Pancreas (tissue), 10 donors: Measurements from ENCODE around the gene ISG15. TPM values are rescaled to one million over a fixed set of nuclear protein-coding genes. Genes with fewer than 3 reads are reported as not detected.

Source experiments
- ATAC-seq, 4 donors: fragments of 200-7000 bp; cut with Tn5 transposase; one replicate each; pipeline versions ENCODE4 v1.8.0 to v1.9.1; 2020; ENCODE audit warnings: mild to moderate bottlenecking in 4 of 4, moderate library complexity in 4 of 4
- DNase-seq, 6 donors: peaks; one replicate each; pipeline ENCODE4 v3.0.0-alpha.2; 2020
- FAIRE-seq: peaks from 2 replicates; lab custom pipeline; 2012; peaks lifted over from hg19 to GRCh38; lab: Jason Lieb, UNC
- H3K27ac ChIP-seq, 4 donors: fragments of 200-600 bp; sonication (generic); 1 replicate in 3 of 4; 2 replicates in 1 of 4; pipeline versions ENCODE4 v1.5.0 to v1.8.0; 2020
- H3K27me3 ChIP-seq, 4 donors: fragments of 200-600 bp; one replicate each; pipeline ENCODE4 v1.8.0; 2021
- H3K36me3 ChIP-seq, 3 donors: fragments of 200-600 bp; sonication (generic) in 1 of 3; one replicate each; pipeline versions ENCODE4 v1.5.0 to v1.8.0; 2020 to 2021
- H3K4me1 ChIP-seq, 3 donors: fragments of 200-600 bp; one replicate each; pipeline ENCODE4 v1.8.0; 2021
- H3K4me3 ChIP-seq, 4 donors: fragments of 200-600 bp; sonication (generic) in 2 of 4; one replicate each; pipeline versions ENCODE4 v1.5.0 to v1.8.0; 2020 to 2021
- H3K9me3 ChIP-seq, 4 donors: fragments of 200-600 bp; one replicate each; pipeline ENCODE4 v1.8.0; 2021
- CTCF ChIP-seq, 4 donors: fragments of 200-600 bp; sonication (generic) in 3 of 4; IDR thresholded peaks; one replicate each; pipeline versions ENCODE4 v1.5.0 to v1.8.0; 2021; ENCODE audit warnings: antibody characterized with exemption in 4 of 4
- WGBS, 2 donors: extraction: QIAGEN DNeasy Blood & Tissue Kit; methylation state at CpG; one replicate each; pipeline ENCODE4 v1.1.7; 2013; 5-methylcytosine and 5-hydroxymethylcytosine counted together
- intact Hi-C, 3 donors: fragments of 100-400 bp; cut with DNase I; formaldehyde crosslinking; loops; one replicate each; pipeline versions ENCODE4 v1.11.1 to v1.14.2; 2022
- polyA plus RNA-seq, 2 donors: library from polyadenylated mRNA; stranded (reverse); fragments of 200-250 nt; gene quantifications; one replicate each; pipeline ENCODE4 v1.2.3, GENCODE V29; 2013
- total RNA-seq, 6 donors: library from RNA; stranded (reverse); fragmentation: NEBNext Ultra II Directional in 4 of 6; extraction: Animal tissue kit (Norgen Biotek cat#: 25700) in 4 of 6; gene quantifications; one replicate each; pipeline versions ENCODE4 v1.2.1 to v1.2.4, GENCODE V29; 2021 to 2023
- donor health status: healthy with polysubstance abuse.
- donor health status: DM: no; HTN: no; CAD: no; lungs with moderate emphysema.
- donor health status: DM: no; HTN: no; CAD: no.
- donor health status: control.
- donor health status: control.
- donor health status: Bipolar disorder and iron deficiency.
- donor health status: DM: yes; HTN: yes; CAD: no.
- donor health status: DM: no; HTN: no; CAD: no.
- donor health status: DM: no; HTN: no; CAD: no.
- donor health status: DM: yes; HTN: yes; CAD: no.

Gene ISG15
- total and polyA plus RNA-seq, 8 donors: 4.3 to 45.0 (median 9.2) TPM

GRCh38 chr1:1058088-1058905 is 45.0 kb downstream of the ISG15 start:
- peaks cover 0 to 9% (median 0%) of the 10 kb centered on the region in 4 donors for H3K27me3 ChIP-seq
- TF ChIP-seq CTCF (IDR thresholded peaks at IDR 0.05): no peak
- ATAC-seq: peak in 2 of 4 donors; percentile 2 to 9
- no peak overlapping the region for H3K27ac ChIP-seq
- peak overlapping the region in 1 of 4 donors; percentile 58 for H3K4me3 ChIP-seq
- FAIRE-seq: no peak
- intact Hi-C loops: no loop called here
- no peak for DNase-seq
- 10 to 13% methylated on average over 21 to 24 of the region's 24 CpGs for WGBS, 2 donors
- peaks cover 0 to 6% (median 0%) of the 10 kb centered on the region in 3 donors for H3K36me3 ChIP-seq
- no peaks in the 10 kb centered on the region for H3K9me3 ChIP-seq
- peaks cover 0 to 4% (median 0%) of the 10 kb centered on the region in 3 donors for H3K4me1 ChIP-seq

GRCh38 chr1:1058921-1059493 is 45.7 kb downstream of the ISG15 start:
- TF ChIP-seq CTCF (IDR thresholded peaks at IDR 0.05): peak in 1 of 4 donors; percentile 9
- Histone ChIP-seq H3K4me1 (peaks cover 0 to 9% (median 4%) of the 10 kb centered on the region in 3 donors), H3K27me3 (peaks cover 0 to 9% (median 0%) of the 10 kb centered on the region in 4 donors), H3K27ac (no peak overlapping the region), H3K4me3 (peak overlapping the region; percentile 37 to 69 (median 54)), H3K36me3 (peaks cover 0 to 2% (median 0%) of the 10 kb centered on the region in 3 donors), H3K9me3 (no peaks in the 10 kb centered on the region)
- 1% methylated on average over 40 to 48 of the region's 48 CpGs for WGBS, 2 donors
- intact Hi-C loops: no loop called here
- ATAC-seq (peak; percentile 21 to 57 (median 29)), DNase-seq (peak in 1 of 6 donors; percentile 65), FAIRE-seq (no peak)

GRCh38 chr1:1059494-1060280 is 46.4 kb downstream of the ISG15 start:
- Histone ChIP-seq H3K36me3 (no peaks in the 10 kb centered on the region), H3K27ac (no peak overlapping the region), H3K4me1 (peaks cover 0 to 14% (median 9%) of the 10 kb centered on the region in 3 donors), H3K9me3 (no peaks in the 10 kb centered on the region), H3K27me3 (peaks cover 0 to 9% (median 0%) of the 10 kb centered on the region in 4 donors), H3K4me3 (peak overlapping the region; percentile 37 to 69 (median 54))
- TF ChIP-seq CTCF (IDR thresholded peaks at IDR 0.05): no peak
- FAIRE-seq (no peak), ATAC-seq (peak; percentile 88 to 94 (median 90)), DNase-seq (peak; percentile 82 to 98 (median 94))
- intact Hi-C loops: loop anchor here in 1 of 3 donors (10.0 kb wide), 1 partner anchor 75 kb away; the partner anchor contains the start of gene PERM1
- WGBS, 2 donors: 3 to 4% methylated on average over 61 to 69 of the region's 69 CpGs

- H3K9me3 ChIP-seq: no peaks in the 10 kb centered on the region
- TF ChIP-seq CTCF (IDR thresholded peaks at IDR 0.05): no peak
- H3K27ac ChIP-seq: no peak overlapping the region
- intact Hi-C loops: loop anchor here in 1 of 3 donors (10.0 kb wide), 1 partner anchor 76 kb away; the partner anchor contains the start of gene PERM1
- no peaks in the 10 kb centered on the region for H3K36me3 ChIP-seq
- H3K4me3 ChIP-seq: peak overlapping the region in 2 of 4 donors; percentile 58 to 69
- FAIRE-seq (no peak), ATAC-seq (no peak), DNase-seq (no peak)
- WGBS, 2 donors: 51 to 56% methylated on average over 38 of the region's 38 CpGs
- peaks cover 0 to 9% (median 0%) of the 10 kb centered on the region in 4 donors for H3K27me3 ChIP-seq
- peaks cover 0 to 14% (median 9%) of the 10 kb centered on the region in 3 donors for H3K4me1 ChIP-seq
Observed at GRCh38 chr1:1060281-1061000, 47.1 kb downstream of the ISG15 start.
